H1 (cell line): ENCODE data around the gene TLL1. TPM values are rescaled to one million over a fixed set of nuclear protein-coding genes. Genes with fewer than 3 reads are reported as not detected.

Source experiments
- CTCF ChIA-PET: fragments of 300-600 bp; sonication (Branson Sonifier 250); formaldehyde crosslinking; loops from one replicate; lab custom pipeline; 2021; ENCODE audit not compliant: partially characterized antibody; lab: Charles Lee
- POLR2A ChIA-PET: fragments of 300-600 bp; sonication (Branson Sonifier 250); formaldehyde crosslinking; loops from one replicate; lab custom pipeline; 2021; ENCODE audit warnings: inconsistent platforms; ENCODE audit not compliant: partially characterized antibody; lab: Charles Lee
- DNase-seq, 2 experiments: peaks; one replicate each; pipeline versions ENCODE4 v3.0.0 to v3.0.0-alpha.2; 2010 to 2022; ENCODE audit warnings: low spot score in 2 of 2, low read depth in 1 of 2, mixed read lengths in 1 of 2
- FAIRE-seq: peaks from 2 replicates; lab custom pipeline; 2011; peaks lifted over from hg19 to GRCh38; lab: Jason Lieb, UNC
- H2AFZ ChIP-seq: 2 replicates; pipeline ENCODE4 v1.8.1; 2012; ENCODE audit warnings: low read length, inconsistent platforms
- H2AK5ac ChIP-seq: 2 replicates; pipeline ENCODE4 v1.6.1; 2013; ENCODE audit warnings: low read depth, low read length
- H2BK120ac ChIP-seq: replicated peaks from 2 replicates; pipeline ENCODE3; 2013; ENCODE audit warnings: low read depth, low read length, inconsistent platforms
- H2BK12ac ChIP-seq: 2 replicates; pipeline ENCODE4 v1.6.1; 2013; ENCODE audit warnings: low read depth, low read length
- H2BK15ac ChIP-seq: 2 replicates; pipeline ENCODE4 v1.6.1; 2013; ENCODE audit warnings: low read length
- H2BK20ac ChIP-seq: 2 replicates; pipeline ENCODE4 v1.6.1; 2013; ENCODE audit warnings: low read length
- H2BK5ac ChIP-seq: 2 replicates; pipeline ENCODE4 v1.6.1; 2013; ENCODE audit warnings: low read depth, low read length
- H3K14ac ChIP-seq: 2 replicates; pipeline ENCODE4 v1.6.1; 2013; ENCODE audit warnings: inconsistent platforms; ENCODE audit not compliant: insufficient read length
- H3K18ac ChIP-seq: 2 replicates; pipeline ENCODE4 v1.6.1; 2013; ENCODE audit warnings: low read length; ENCODE audit errors: extremely low read depth
- H3K23ac ChIP-seq: 2 replicates; pipeline ENCODE4 v1.6.1; 2013; ENCODE audit warnings: inconsistent platforms; ENCODE audit not compliant: insufficient read length
- H3K23me2 ChIP-seq: 2 replicates; pipeline ENCODE4 v1.6.1; 2013; ENCODE audit warnings: low read depth, low read length
- H3K27ac ChIP-seq: 2 replicates; pipeline ENCODE4 v1.6.1; 2011; ENCODE audit warnings: low read depth, low read length, inconsistent platforms
- H3K27me3 ChIP-seq, 4 experiments: replicated peaks in 1 of 4; 1 replicate in 1 of 4; 2 replicates in 3 of 4; pipeline versions ENCODE4 v1.6.1 to v1.8.1; 2011 to 2013; ENCODE audit warnings: low read length in 3 of 4, mild to moderate bottlenecking in 3 of 4, inconsistent platforms in 2 of 4, mixed read lengths in 2 of 4, moderate library complexity in 1 of 4; ENCODE audit not compliant: control insufficient read depth in 3 of 4, insufficient read depth in 3 of 4; ENCODE audit errors: extremely low read depth in 1 of 4
- H3K36me3 ChIP-seq, 4 experiments: 2 replicates each; pipeline versions ENCODE4 v1.6.1 to v1.8.1; 2011 to 2013; ENCODE audit warnings: mild to moderate bottlenecking in 4 of 4, low read length in 3 of 4, moderate library complexity in 2 of 4, control low read depth in 1 of 4, inconsistent platforms in 1 of 4; ENCODE audit not compliant: insufficient read depth in 4 of 4, control insufficient read depth in 2 of 4
- H3K4ac ChIP-seq: replicated peaks from 2 replicates; pipeline ENCODE3; 2013; ENCODE audit warnings: low read length, low read depth, mixed read lengths, inconsistent platforms; ENCODE audit not compliant: insufficient read length
- H3K4me1 ChIP-seq, 4 experiments: replicated peaks in 1 of 4; 1 replicate in 1 of 4; 2 replicates in 3 of 4; pipeline versions ENCODE4 v1.6.1 to v1.8.1; 2011 to 2013; ENCODE audit warnings: low read length in 3 of 4, inconsistent platforms in 2 of 4, mixed read lengths in 1 of 4; ENCODE audit not compliant: insufficient read depth in 4 of 4, control insufficient read depth in 3 of 4
- H3K4me2 ChIP-seq, 2 experiments: 2 replicates each; pipeline versions ENCODE4 v1.6.1 to v1.8.1; 2011 to 2013; ENCODE audit warnings: low read depth in 2 of 2, low read length in 2 of 2, control low read depth in 1 of 2, inconsistent platforms in 1 of 2, mild to moderate bottlenecking in 1 of 2; ENCODE audit not compliant: insufficient read depth in 1 of 2
- H3K4me3 ChIP-seq, 4 experiments: fragments of 200-600, 300-600 bp in 1 of 4; sonication (generic), shearing (Covaris generic), sonication (Bioruptor Twin) in 1 of 4; 2 replicates each; pipeline versions ENCODE4 v1.5.1 to v1.8.1; 2011 to 2016; ENCODE audit warnings: low read length in 4 of 4, low read depth in 3 of 4, control low read depth in 2 of 4, inconsistent platforms in 2 of 4, mild to moderate bottlenecking in 2 of 4, mixed read lengths in 1 of 4, moderate library complexity in 1 of 4; ENCODE audit not compliant: insufficient read depth in 2 of 4; ENCODE audit errors: extremely low read depth in 1 of 4
- H3K56ac ChIP-seq: replicated peaks from 2 replicates; pipeline ENCODE3; 2013; ENCODE audit warnings: low read depth, mild to moderate bottlenecking, mixed read lengths, low read length, inconsistent platforms; ENCODE audit not compliant: insufficient read length
- H3K79me1 ChIP-seq: 2 replicates; pipeline ENCODE4 v1.6.1; 2013; ENCODE audit warnings: low read depth, low read length, control low read depth
- H3K79me2 ChIP-seq, 2 experiments: 2 replicates each; pipeline versions ENCODE4 v1.6.1 to v1.8.1; 2012 to 2013; ENCODE audit warnings: low read length in 2 of 2, mild to moderate bottlenecking in 2 of 2, inconsistent platforms in 1 of 2; ENCODE audit not compliant: insufficient read depth in 2 of 2, control insufficient read depth in 1 of 2
- H3K9ac ChIP-seq, 4 experiments: replicated peaks in 1 of 4; 1 replicate in 1 of 4; 2 replicates in 3 of 4; pipeline versions ENCODE4 v1.6.1 to v1.8.1; 2011 to 2013; ENCODE audit warnings: low read depth in 3 of 4, low read length in 3 of 4, control low read depth in 2 of 4, mild to moderate bottlenecking in 2 of 4, moderate library complexity in 2 of 4, inconsistent platforms in 1 of 4; ENCODE audit errors: extremely low read depth in 1 of 4
- H3K9me3 ChIP-seq, 2 experiments: 2 replicates each; pipeline versions ENCODE4 v1.6.1 to v1.8.1; 2012 to 2013; ENCODE audit warnings: mild to moderate bottlenecking in 2 of 2, moderate library complexity in 2 of 2, control low read depth in 1 of 2, inconsistent platforms in 1 of 2, low read depth in 1 of 2, low read length in 1 of 2, mixed read lengths in 1 of 2; ENCODE audit not compliant: insufficient read depth in 2 of 2
- H4K20me1 ChIP-seq, 2 experiments: replicated peaks in 1 of 2; 2 replicates each; pipeline versions ENCODE3 to v1.8.1; 2011 to 2013; ENCODE audit warnings: inconsistent platforms in 2 of 2, low read length in 2 of 2, mild to moderate bottlenecking in 1 of 2; ENCODE audit not compliant: insufficient read depth in 2 of 2, control insufficient read depth in 1 of 2
- H4K5ac ChIP-seq: 2 replicates; pipeline ENCODE4 v1.6.1; 2013; ENCODE audit warnings: low read length, low read depth, mixed read lengths, inconsistent platforms; ENCODE audit not compliant: insufficient read length
- H4K8ac ChIP-seq: 2 replicates; pipeline ENCODE4 v1.8.0; 2013; ENCODE audit warnings: mild to moderate bottlenecking, moderate library complexity, low read length, inconsistent platforms; ENCODE audit not compliant: insufficient read depth; ENCODE audit errors: extremely low read depth
- H4K91ac ChIP-seq: replicated peaks from 2 replicates; pipeline ENCODE3; 2013; ENCODE audit warnings: low read length, mixed read lengths, inconsistent platforms; ENCODE audit not compliant: insufficient read length
- ATF2 ChIP-seq: IDR thresholded peaks from 2 replicates; pipeline ENCODE4 v1.6.1; 2012; ENCODE audit warnings: low read length, inconsistent platforms
- CBX5 ChIP-seq: fragments of 300-800, 300-1000 bp; sonication (generic); IDR thresholded peaks from 2 replicates; pipeline ENCODE4 v1.7.1; 2016; ENCODE audit warnings: antibody characterized with exemption, low read length, low read depth
- POU5F1 ChIP-seq: IDR thresholded peaks from 2 replicates; pipeline ENCODE4 v1.6.1; 2011; ENCODE audit warnings: low read depth, mild to moderate bottlenecking, low read length, moderate library complexity
- WGBS, 2 experiments: shearing (Covaris generic) in 1 of 2; methylation state at CpG; one replicate each; pipeline versions ENCODE4 v1.1.6 to v1.1.7; 2013 to 2015; ENCODE audit warnings: low lambda C conversion rate in 2 of 2, mixed read lengths in 2 of 2, inconsistent platforms in 1 of 2, low coverage in 1 of 2, missing lambda C conversion rate in 1 of 2; ENCODE audit not compliant: insufficient replicate concordance in 2 of 2, insufficient coverage in 1 of 2, insufficient read length in 1 of 2; ENCODE audit errors: extremely low coverage in 1 of 2, missing lambda C conversion rate in 1 of 2; 5-methylcytosine and 5-hydroxymethylcytosine counted together
- polyA plus RNA-seq, 7 experiments: library from polyadenylated mRNA; depleted of rRNA in 3 of 7; stranded (reverse) in 5 of 7; unstranded in 2 of 7; fragments of >200 nt in 5 of 7; fragments of 200-250 nt in 2 of 7; gene quantifications; 1 replicate in 5 of 7; 2 replicates in 1 of 7; 4 replicates in 1 of 7; pipeline versions ENCODE4 v1.2.1 to v1.2.3, GENCODE V29; 2011 to 2013; ENCODE audit warnings: missing spikeins in 2 of 7, mixed read lengths in 2 of 7
- total RNA-seq: library from RNA; stranded (reverse); fragmentation: NEBNext Ultra II Directional; extraction: Animal tissue kit (Norgen Biotek cat#: 25700); gene quantifications from 2 replicates; pipeline ENCODE4 v1.2.1, GENCODE V29; 2021

Gene TLL1
- total and polyA plus RNA-seq, 2 of the 8 experiments (the other 6 are each of a cell fraction or from before 2014, with no cell fraction given) = 0.18 to 1.1 TPM

- no peak overlapping the region for H2BK5ac ChIP-seq
- no peak overlapping the region for H2AK5ac ChIP-seq
- H3K4ac ChIP-seq = no peak overlapping the region
- H3K36me3 ChIP-seq = no peaks in the 10 kb centered on the region
- H3K14ac ChIP-seq = no peak overlapping the region
- H4K20me1 ChIP-seq = no peaks in the 10 kb centered on the region
- H3K4me1 ChIP-seq = no peaks in the 10 kb centered on the region
- H2AFZ ChIP-seq = no peak overlapping the region
- H2BK20ac ChIP-seq = no peak overlapping the region
- no peak overlapping the region for H3K56ac ChIP-seq
- no peak overlapping the region for H2BK12ac ChIP-seq
- H2BK120ac ChIP-seq = no peak overlapping the region
- TF ChIP-seq CBX5 = no peak
- no peak for TF ChIP-seq POU5F1
- no peak for TF ChIP-seq ATF2
- TF ChIP-seq, all 59 proteins: peak for 0
- Histone ChIP-seq H3K4me2 (no peak overlapping the region), H3K27me3 (no peaks in the 10 kb centered on the region), H3K23ac (no peak overlapping the region), H4K91ac (no peak overlapping the region), H4K8ac (no peak overlapping the region), H3K79me2 (no peaks in the 10 kb centered on the region), H3K79me1 (no peaks in the 10 kb centered on the region), H3K23me2 (no peaks in the 10 kb centered on the region), H3K4me3 (no peak overlapping the region), H3K9me3 (no peaks in the 10 kb centered on the region), H3K9ac (no peak overlapping the region), H3K18ac (no peak overlapping the region), H2BK15ac (no peak overlapping the region), H4K5ac (no peak overlapping the region), H3K27ac (no peak overlapping the region)
- POLR2A ChIA-PET = no interaction called here
- no peak for FAIRE-seq
- no peak for DNase-seq
- 93% methylated on average over 6 of the region's 6 CpGs; no CpG with 5 or more reads in 1 of the 2 experiments for WGBS, 2 experiments
- CTCF ChIA-PET = interaction anchor here (0.6 to 1.1 kb wide), 2 partner anchors 14 to 613 kb away, joined by 3 read pairs; no protein-coding TSS in a partner anchor
These were observed 273.9 kb downstream of the TLL1 start for GRCh38 chr4:166146806-166147540.
